IMR-90 (cell line): ENCODE results near the gene TOP3B. TPM values are rescaled to one million over a fixed set of nuclear protein-coding genes. Genes with fewer than 3 reads are reported as not detected.

Source experiments
- ATAC-seq: fragments of 200-7000 bp; cut with Tn5 transposase; 2 replicates; pipeline ENCODE4 v1.9.1; 2020; ENCODE audit warnings: low read depth, mild to moderate bottlenecking, moderate library complexity
- BruUV-seq: library from RNA; stranded (reverse); fragments of 400-500 nt; replicated peaks from 2 replicates; lab custom pipeline; 2021; lab: Mats Ljungman, UMichigan
- CTCF ChIA-PET: fragments of 300-600 bp; formaldehyde crosslinking; extraction: SDS; loops from one replicate; lab custom pipeline; 2021; ENCODE audit warnings: antibody characterized with exemption; lab: Yijun Ruan, JAX
- POLR2A ChIA-PET: fragments of 300-600 bp; sonication (Branson Sonifier 250); formaldehyde crosslinking; loops from one replicate; lab custom pipeline; 2022; ENCODE audit warnings: antibody characterized with exemption; ENCODE audit not compliant: unreplicated experiment; lab: Charles Lee
- DNase-seq: peaks from one replicate; pipeline ENCODE4 v3.0.0; 2013
- H2AFZ ChIP-seq: replicated peaks from 2 replicates; pipeline ENCODE3; 2013; ENCODE audit warnings: low read length, mild to moderate bottlenecking; ENCODE audit not compliant: poor library complexity
- H2AK5ac ChIP-seq: 2 replicates; pipeline ENCODE4 v1.6.1; 2013; ENCODE audit warnings: low read depth, low read length, inconsistent platforms
- H2AK9ac ChIP-seq: replicated peaks from 2 replicates; pipeline ENCODE3; 2013; ENCODE audit warnings: mild to moderate bottlenecking, low read depth, low read length, moderate library complexity; ENCODE audit not compliant: poor library complexity
- H2BK120ac ChIP-seq: 2 replicates; pipeline ENCODE4 v1.6.1; 2013; ENCODE audit warnings: low read depth, low read length, inconsistent platforms
- H2BK15ac ChIP-seq: 3 replicates; pipeline ENCODE4 v1.6.1; 2013; ENCODE audit warnings: low read depth, low read length, inconsistent platforms
- H2BK20ac ChIP-seq: 2 replicates; pipeline ENCODE4 v1.6.1; 2013; ENCODE audit warnings: low read depth, mild to moderate bottlenecking, inconsistent platforms, low read length, moderate library complexity
- H2BK5ac ChIP-seq: 2 replicates; pipeline ENCODE4 v1.6.1; 2013; ENCODE audit warnings: mild to moderate bottlenecking, low read depth, low read length, inconsistent platforms; ENCODE audit not compliant: poor library complexity, severe bottlenecking
- H3K14ac ChIP-seq: replicated peaks from 2 replicates; pipeline ENCODE4 v1.6.1; 2013; ENCODE audit warnings: low read depth, low read length, inconsistent platforms
- H3K18ac ChIP-seq: 2 replicates; pipeline ENCODE4 v1.6.1; 2013; ENCODE audit warnings: low read depth, low read length, control low read depth
- H3K23ac ChIP-seq: 2 replicates; pipeline ENCODE4 v1.6.1; 2013; ENCODE audit warnings: low read depth, low read length, inconsistent platforms
- H3K27ac ChIP-seq: 2 replicates; pipeline ENCODE4 v1.5.1; 2013; ENCODE audit warnings: mild to moderate bottlenecking, control low read depth, low read length; ENCODE audit not compliant: insufficient read depth
- H3K27me3 ChIP-seq: 2 replicates; pipeline ENCODE4 v1.6.1; 2013; ENCODE audit warnings: low read length; ENCODE audit not compliant: control insufficient read depth, insufficient read depth
- H3K36me3 ChIP-seq: 2 replicates; pipeline ENCODE4 v1.6.1; 2013; ENCODE audit warnings: low read length, mixed read lengths; ENCODE audit not compliant: control insufficient read depth, insufficient read depth
- H3K4ac ChIP-seq: 2 replicates; pipeline ENCODE4 v1.6.1; 2013; ENCODE audit warnings: low read depth, low read length, inconsistent platforms
- H3K4me1 ChIP-seq: 2 replicates; pipeline ENCODE4 v1.6.1; 2013; ENCODE audit warnings: low read length, mixed read lengths; ENCODE audit not compliant: control insufficient read depth, insufficient read depth
- H3K4me2 ChIP-seq: 2 replicates; pipeline ENCODE4 v1.6.1; 2013; ENCODE audit warnings: low read depth, mild to moderate bottlenecking, control low read depth, low read length, moderate library complexity
- H3K4me3 ChIP-seq: 2 replicates; pipeline ENCODE4 v1.5.1; 2013; ENCODE audit warnings: low read depth, mild to moderate bottlenecking, control low read depth, low read length, moderate library complexity; ENCODE audit not compliant: insufficient read depth
- H3K56ac ChIP-seq: 2 replicates; pipeline ENCODE4 v1.6.1; 2013; ENCODE audit warnings: low read length, inconsistent platforms; ENCODE audit not compliant: insufficient read depth; ENCODE audit errors: extremely low read depth
- H3K79me1 ChIP-seq, 2 experiments: 2 replicates each; pipeline ENCODE4 v1.6.1; 2013; ENCODE audit warnings: low read length in 2 of 2, inconsistent platforms in 1 of 2, low read depth in 1 of 2
- H3K9ac ChIP-seq: 2 replicates; pipeline ENCODE4 v1.6.1; 2013; ENCODE audit warnings: low read depth, low read length, control low read depth
- H3K9me1 ChIP-seq: 2 replicates; pipeline ENCODE4 v1.6.1; 2013; ENCODE audit warnings: low read length, inconsistent platforms; ENCODE audit not compliant: insufficient read depth
- H3K9me3 ChIP-seq: 2 replicates; pipeline ENCODE4 v1.6.1; 2013; ENCODE audit warnings: low read length; ENCODE audit not compliant: control insufficient read depth, insufficient read depth
- H4K20me1 ChIP-seq: 2 replicates; pipeline ENCODE4 v1.6.1; 2013; ENCODE audit warnings: low read length, inconsistent platforms; ENCODE audit not compliant: insufficient read depth
- H4K5ac ChIP-seq: 2 replicates; pipeline ENCODE4 v1.6.1; 2013; ENCODE audit warnings: mild to moderate bottlenecking, low read depth, low read length, control low read depth
- H4K8ac ChIP-seq, 2 experiments: 2 replicates each; pipeline ENCODE4 v1.6.1; 2013; ENCODE audit warnings: low read depth in 2 of 2, low read length in 2 of 2, control low read depth in 1 of 2, inconsistent platforms in 1 of 2
- H4K91ac ChIP-seq: 2 replicates; pipeline ENCODE4 v1.6.1; 2013; ENCODE audit warnings: low read depth, low read length, inconsistent platforms; ENCODE audit not compliant: insufficient read depth
- BHLHE40 ChIP-seq: fragments of 150-350 bp; IDR thresholded peaks from 2 replicates; pipeline ENCODE4 v1.6.1; 2016; ENCODE audit warnings: mild to moderate bottlenecking, low read depth, low read length
- CEBPB ChIP-seq: IDR thresholded peaks from 2 replicates; pipeline ENCODE4 v1.6.1; 2012; ENCODE audit warnings: low read depth, low read length, improper control_type of control experiment
- CHD1 ChIP-seq: IDR thresholded peaks from 2 replicates; pipeline ENCODE4 v1.6.1; 2012; ENCODE audit warnings: low read depth, low read length, improper control_type of control experiment
- CTCF ChIP-seq: conservative IDR thresholded peaks from 2 replicates; pipeline ENCODE4 v1.5.1; 2012; ENCODE audit warnings: mild to moderate bottlenecking, low read depth, low read length, improper control_type of control experiment
- ELK1 ChIP-seq: fragments of 150-350 bp; IDR thresholded peaks from 2 replicates; pipeline ENCODE4 v1.6.1; 2016; ENCODE audit warnings: low read depth, mild to moderate bottlenecking, low read length, moderate library complexity, borderline replicate concordance
- FOS ChIP-seq: fragments of 150-350 bp; IDR thresholded peaks from 2 replicates; pipeline ENCODE4 v1.6.1; 2016; ENCODE audit warnings: low read depth, low read length
- MAFK ChIP-seq: IDR thresholded peaks from 2 replicates; pipeline ENCODE4 v1.6.1; 2012; ENCODE audit warnings: low read depth, low read length, improper control_type of control experiment
- MAZ ChIP-seq: IDR thresholded peaks from 2 replicates; pipeline ENCODE4 v1.6.1; 2012; ENCODE audit warnings: low read depth, mild to moderate bottlenecking, low read length, improper control_type of control experiment, moderate library complexity, borderline replicate concordance
- MXI1 ChIP-seq: IDR thresholded peaks from 2 replicates; pipeline ENCODE4 v1.6.1; 2012; ENCODE audit warnings: low read depth, mild to moderate bottlenecking, low read length, moderate library complexity, borderline replicate concordance
- NFE2L2 ChIP-seq: fragments of 150-350 bp; IDR thresholded peaks from 2 replicates; pipeline ENCODE4 v1.6.1; 2016; ENCODE audit warnings: low read depth, mild to moderate bottlenecking, low read length
- POLR2A ChIP-seq: IDR thresholded peaks from 2 replicates; pipeline ENCODE4 v1.6.1; 2012; ENCODE audit warnings: mild to moderate bottlenecking, low read depth, low read length
- RAD21 ChIP-seq: IDR thresholded peaks from 2 replicates; pipeline ENCODE4 v1.6.1; 2012; ENCODE audit warnings: low read length, improper control_type of control experiment
- RCOR1 ChIP-seq: IDR thresholded peaks from 2 replicates; pipeline ENCODE4 v1.6.1; 2012; ENCODE audit warnings: mild to moderate bottlenecking, low read length, improper control_type of control experiment; ENCODE audit not compliant: insufficient replicate concordance
- RFX5 ChIP-seq: IDR thresholded peaks from 2 replicates; pipeline ENCODE4 v1.8.0; 2012; ENCODE audit warnings: low read depth, mild to moderate bottlenecking, low read length, moderate library complexity
- SMC3 ChIP-seq: fragments of 150-350 bp; IDR thresholded peaks from 2 replicates; pipeline ENCODE4 v1.6.1; 2016; ENCODE audit warnings: low read depth, mild to moderate bottlenecking, antibody characterized with exemption, low read length, moderate library complexity
- WGBS, 2 experiments: methylation state at CpG; one replicate each; pipeline versions ENCODE4 v1.1.5 to v1.1.7; 2013; ENCODE audit warnings: missing lambda C conversion rate in 2 of 2; ENCODE audit not compliant: insufficient read length in 1 of 2; ENCODE audit errors: extremely low coverage in 2 of 2; 5-methylcytosine and 5-hydroxymethylcytosine counted together
- dilution Hi-C: fragments of 300-500 bp; cut with HindIII; formaldehyde crosslinking; loops from one replicate; pipeline ENCODE4 v1.14.3; 2018; ENCODE audit warnings: low sequenced_read_pairs; ENCODE audit not compliant: unreplicated experiment
- in situ Hi-C: fragments of 300-500 bp; cut with MboI; formaldehyde crosslinking; loops from 3 replicates; pipeline ENCODE4 v1.14.3; 2019; ENCODE audit warnings: low sequenced_read_pairs, inconsistent platforms, mixed read lengths
- intact Hi-C: fragments of 100-400 bp; cut with micrococcal nuclease; formaldehyde crosslinking; loops from 2 replicates; pipeline ENCODE4 v1.10.0; 2022
- polyA plus RNA-seq, 3 experiments: library from polyadenylated mRNA; depleted of rRNA; stranded (reverse); fragments of >200 nt; gene quantifications; 2 replicates each; pipeline ENCODE4 v1.2.3, GENCODE V29; 2012; ENCODE audit warnings: low replicate concordance in 1 of 3
- total RNA-seq: library from RNA; depleted of rRNA; stranded (reverse); fragments of >200 nt; gene quantifications from 2 replicates; pipeline ENCODE4 v1.2.3, GENCODE V29; 2012
- TF ChIP-seq, protein P1 (sequence below): fragments of 150-350 bp; IDR thresholded peaks from 2 replicates; pipeline ENCODE4 v1.6.1; 2017; ENCODE audit warnings: mild to moderate bottlenecking, antibody characterized with exemption, low read length, low read depth

The TOP3B gene
- total and polyA plus RNA-seq, 2 of the 4 experiments (the other 2 are of a cell fraction): 23.0 to 23.5 TPM

DNA sequence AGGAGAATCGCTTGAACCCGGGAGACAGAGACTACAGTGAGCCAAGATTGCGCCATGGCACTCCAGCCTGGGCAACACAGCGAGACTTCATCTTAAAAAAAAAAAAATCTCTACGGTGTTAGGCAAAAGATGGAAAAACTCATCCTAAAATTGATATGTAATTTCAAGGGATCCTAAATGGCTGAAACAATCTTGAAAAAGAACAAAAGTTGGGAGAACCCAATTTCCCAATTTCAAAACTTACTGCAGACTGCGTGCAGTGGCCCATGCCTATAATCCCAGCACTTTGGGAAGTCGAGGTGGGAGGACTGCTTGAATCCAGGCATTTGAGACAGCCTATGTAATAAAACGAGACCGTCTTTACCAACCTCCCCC is 31.7 kb upstream of the TOP3B start:
- Histone ChIP-seq H2AFZ (no peak overlapping the region), H3K27me3 (peaks cover 10% of the 10 kb centered on the region), H2AK5ac (no peak overlapping the region), H2BK120ac (no peak overlapping the region), H3K9ac (no peak overlapping the region), H4K8ac (no peak overlapping the region), H3K27ac (no peak overlapping the region), H3K79me1 (no peaks in the 10 kb centered on the region), H3K56ac (no peak overlapping the region), H3K9me1 (no peaks in the 10 kb centered on the region), H2AK9ac (no peak overlapping the region), H3K4me3 (no peak overlapping the region), H3K14ac (no peak overlapping the region), H2BK5ac (no peak overlapping the region), H3K4me2 (no peak overlapping the region), H2BK20ac (no peak overlapping the region), H3K4me1 (no peaks in the 10 kb centered on the region), H3K36me3 (no peaks in the 10 kb centered on the region), H3K23ac (no peak overlapping the region), H4K20me1 (no peaks in the 10 kb centered on the region), H3K18ac (no peak overlapping the region), H3K9me3 (no peaks in the 10 kb centered on the region), H4K91ac (no peak overlapping the region), H4K5ac (no peak overlapping the region), H3K4ac (no peak overlapping the region), H2BK15ac (no peak overlapping the region)
- in situ Hi-C loops (no loop called here), dilution Hi-C loops (no loop called here), intact Hi-C loops (no loop called here)
- POLR2A ChIA-PET: no interaction called here
- CTCF ChIA-PET: no interaction called here
- TF ChIP-seq MAZ (no peak), SMC3 (no peak), CTCF (no peak), ELK1 (no peak), MAFK (no peak), RAD21 (no peak), FOS (no peak), CEBPB (no peak), BHLHE40 (no peak), MXI1 (no peak), NFE2L2 (no peak), CHD1 (no peak), POLR2A (no peak), RCOR1 (no peak), RFX5 (no peak)
- TF ChIP-seq, protein P1, sequence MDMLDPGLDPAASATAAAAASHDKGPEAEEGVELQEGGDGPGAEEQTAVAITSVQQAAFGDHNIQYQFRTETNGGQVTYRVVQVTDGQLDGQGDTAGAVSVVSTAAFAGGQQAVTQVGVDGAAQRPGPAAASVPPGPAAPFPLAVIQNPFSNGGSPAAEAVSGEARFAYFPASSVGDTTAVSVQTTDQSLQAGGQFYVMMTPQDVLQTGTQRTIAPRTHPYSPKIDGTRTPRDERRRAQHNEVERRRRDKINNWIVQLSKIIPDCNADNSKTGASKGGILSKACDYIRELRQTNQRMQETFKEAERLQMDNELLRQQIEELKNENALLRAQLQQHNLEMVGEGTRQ: no peak
- no CpG with 5 or more reads among the region's 9 CpGs for WGBS, 2 experiments
- BruUV-seq: no TSS peak
- DNase-seq: no peak
- no peak for ATAC-seq
